ENCODE results near the gene PLA2G6. TPM values are rescaled to one million over a fixed set of nuclear protein-coding genes. Genes with fewer than 3 reads are reported as not detected.

The PLA2G6 gene
- total and polyA plus RNA-seq, 2 of the 13 experiments (the other 11 are each of a cell fraction or from before 2014, with no cell fraction given) = 4.8 to 11.5 TPM

GRCh38 chr22:38201711-38202436 is 20.2 kb upstream of the PLA2G6 start, which contains the start of gene MAFF (continued):
- TF ChIP-seq MED1 (CRISPR knock-in tag; IDR thresholded peaks at IDR 0.05) (peak; percentile 71), IRF1 (CRISPR knock-in tag; IDR thresholded peaks at IDR 0.05; ENCODE audit: low read depth) (no peak), GPN1 (CRISPR knock-in tag; IDR thresholded peaks at IDR 0.05; ENCODE audit: borderline replicate concordance) (no peak; the same call in 1 of the 2 replicates), CREB3 (CRISPR knock-in tag; IDR thresholded peaks at IDR 0.05) (no peak; the same call in 1 of the 2 replicates), ZNF101 (CRISPR knock-in tag; IDR thresholded peaks at IDR 0.05; ENCODE audit: borderline replicate concordance, low read depth) (0 out of 2 replicates have a peak, but pooled peaks have one; percentile 52), ZSCAN20 (CRISPR knock-in tag; IDR thresholded peaks at IDR 0.05; ENCODE audit: borderline replicate concordance) (peak; percentile 95; the same call in 1 of the 2 replicates), BCL3 (CRISPR knock-in tag; IDR thresholded peaks at IDR 0.05) (no peak), ZSCAN29 (CRISPR knock-in tag; conservative IDR thresholded peaks at IDR 0.05) (no peak), ZNF503 (CRISPR knock-in tag; IDR thresholded peaks at IDR 0.05) (peak; percentile 22; the same call in 1 of the 2 replicates), ZBTB14 (CRISPR knock-in tag; IDR thresholded peaks at IDR 0.05) (no peak), ZNF646 (CRISPR knock-in tag; IDR thresholded peaks at IDR 0.05) (no peak), SRSF9 (IDR thresholded peaks at IDR 0.05; ENCODE audit: borderline replicate concordance, insufficient read depth, low read depth, low read length, poor library complexity, severe bottlenecking) (no peak), SP4 (CRISPR knock-in tag; IDR thresholded peaks at IDR 0.05) (no peak), U2AF1 (optimal IDR thresholded peaks at IDR 0.05; ENCODE audit: low read depth, low read length) (peak; percentile 59), ZNF619 (CRISPR knock-in tag; IDR thresholded peaks at IDR 0.05) (no peak)
